HG02759 (cell line): Measurements from ENCODE around the gene RBM4.

Experiments used
- ATAC-seq: cut with Tn5 transposase; IDR thresholded peaks from one replicate; pipeline ENCODE4 v1.9.1; 2021; ENCODE audit warnings: mild to moderate bottlenecking, moderate library complexity; ENCODE audit not compliant: unreplicated experiment

The RBM4 gene

GRCh38 chr11:66649903-66650302 is 11.4 kb downstream of the RBM4 start:
- ATAC-seq, result no peak

DNA sequence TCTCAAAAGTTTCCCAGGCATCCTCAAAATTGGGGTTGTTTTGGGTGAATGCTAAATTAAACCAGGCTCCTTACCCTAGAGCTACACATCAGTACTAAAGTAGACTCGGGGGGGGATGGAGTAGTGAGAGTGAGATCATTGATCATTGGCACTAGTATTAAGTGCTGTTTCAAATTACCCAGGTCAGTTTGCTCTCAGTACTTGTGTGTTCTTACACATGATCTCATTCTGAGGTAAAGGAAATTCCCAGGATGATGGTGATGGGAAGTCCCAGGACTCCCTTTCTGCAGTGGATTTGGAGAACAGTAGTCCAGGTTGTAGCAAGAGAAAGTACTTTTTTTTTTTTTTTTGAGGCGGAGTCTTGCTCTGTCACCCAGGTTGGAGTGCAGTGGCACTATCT is 12.5 kb downstream of the RBM4 start:
- ATAC-seq, result no peak

- ATAC-seq, result no peak
These were observed 14.1 kb downstream of the RBM4 start for GRCh38 chr11:66652651-66653050.

DNA sequence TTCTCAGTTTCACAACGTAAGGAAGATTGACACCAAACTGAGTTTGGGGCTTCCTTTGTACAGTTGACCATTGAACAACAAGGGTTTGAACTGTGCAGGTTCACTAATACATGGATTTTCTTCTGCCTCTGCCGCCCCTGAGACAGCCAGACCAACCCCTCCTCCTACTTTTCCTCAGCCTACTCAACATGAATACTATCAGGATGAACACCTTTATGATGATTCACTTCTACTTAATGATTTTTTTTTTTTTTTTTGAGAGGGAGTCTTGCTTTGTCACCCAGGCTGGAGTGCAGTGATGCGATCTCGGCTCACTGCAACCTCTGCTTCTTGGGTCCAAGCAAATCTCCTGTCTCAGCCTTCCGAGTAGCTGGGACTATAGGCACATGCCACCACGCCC is 14.6 kb downstream of the RBM4 start:
- ATAC-seq, result no peak

- ATAC-seq, result no peak
These were observed 21.3 kb downstream of the RBM4 start for GRCh38 chr11:66659763-66660162.

DNA sequence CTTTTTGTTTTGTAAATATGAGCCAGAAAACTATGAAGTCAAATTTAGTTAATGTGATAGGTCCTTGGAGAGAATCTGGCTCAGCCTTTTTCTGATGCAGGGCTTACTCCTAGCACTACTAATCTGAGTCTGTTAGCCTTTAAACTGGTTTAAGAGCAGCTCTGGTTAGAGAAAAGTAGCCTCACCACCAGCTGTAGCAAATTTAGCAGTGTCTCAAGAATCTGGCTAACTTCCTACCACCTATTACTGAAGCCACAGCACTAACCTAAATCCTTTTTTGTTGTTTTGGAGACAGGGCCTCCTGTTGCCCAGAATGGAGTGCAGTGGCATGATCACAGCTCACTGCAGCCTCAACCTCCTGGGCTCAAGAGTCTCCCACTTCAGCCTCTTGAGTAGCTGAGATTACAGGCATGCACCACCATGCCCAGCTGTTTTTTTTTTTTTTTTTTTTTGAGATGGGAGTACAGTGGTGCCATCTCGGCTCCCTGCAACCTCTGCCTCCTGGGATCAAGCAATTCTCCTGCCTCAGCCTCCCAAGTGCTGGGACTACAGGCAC is 25.3 kb downstream of the RBM4 start:
- ATAC-seq, result no peak

GRCh38 chr11:66665369-66665768 is 26.9 kb downstream of the RBM4 start:
- ATAC-seq, result no peak

DNA sequence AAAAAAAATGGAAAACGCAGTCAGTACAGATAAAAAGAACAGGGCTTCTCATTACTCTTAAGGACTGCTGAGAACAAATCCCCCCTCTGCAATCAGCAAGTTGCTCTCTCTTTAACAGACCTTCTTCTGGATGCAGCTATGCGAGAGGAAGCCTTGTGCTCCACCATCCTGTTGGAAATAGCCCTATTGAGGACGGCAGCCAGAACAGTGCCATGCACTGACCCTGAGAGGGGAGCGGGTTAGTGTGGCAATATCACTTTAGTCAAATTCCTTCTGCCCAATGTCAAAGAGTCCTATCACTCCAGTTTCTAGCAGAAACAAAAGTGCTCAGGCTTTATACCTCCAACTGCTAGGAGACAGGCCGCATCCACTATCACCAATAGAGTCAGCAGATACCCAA is 32.3 kb downstream of the RBM4 start:
- ATAC-seq, result no peak

DNA sequence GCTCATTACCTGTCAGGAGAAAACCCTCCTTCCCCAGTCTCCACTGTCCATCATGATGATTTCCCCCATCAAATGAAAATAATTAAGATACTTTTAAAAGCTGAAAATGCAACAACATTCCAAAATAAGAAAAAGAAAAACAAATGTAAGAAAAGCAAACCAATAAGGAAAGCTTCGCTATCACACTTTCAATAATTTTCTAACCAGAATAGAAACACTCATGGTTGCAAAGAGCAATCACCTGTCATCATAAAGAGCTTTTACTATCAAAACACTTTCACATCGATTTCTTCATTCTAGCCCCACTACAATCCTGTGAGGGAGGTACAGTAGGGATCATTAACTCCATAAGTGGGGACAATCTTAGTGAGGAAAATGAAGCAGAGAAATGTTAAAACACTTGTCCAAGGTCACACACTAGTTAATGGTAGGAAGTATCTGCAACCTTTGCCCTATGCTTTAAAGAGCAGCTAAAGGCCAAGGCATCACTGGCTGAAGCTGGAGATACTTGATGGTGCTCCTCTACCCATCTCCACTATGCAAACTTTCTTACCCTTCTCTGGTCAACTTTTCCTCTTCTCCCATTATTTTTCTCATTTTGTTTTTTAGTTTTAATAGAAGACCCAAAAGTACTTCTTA is 36.6 kb downstream of the RBM4 start:
- ATAC-seq, result no peak

GRCh38 chr11:66676282-66676919 is 37.9 kb downstream of the RBM4 start:
- ATAC-seq, result no peak

DNA sequence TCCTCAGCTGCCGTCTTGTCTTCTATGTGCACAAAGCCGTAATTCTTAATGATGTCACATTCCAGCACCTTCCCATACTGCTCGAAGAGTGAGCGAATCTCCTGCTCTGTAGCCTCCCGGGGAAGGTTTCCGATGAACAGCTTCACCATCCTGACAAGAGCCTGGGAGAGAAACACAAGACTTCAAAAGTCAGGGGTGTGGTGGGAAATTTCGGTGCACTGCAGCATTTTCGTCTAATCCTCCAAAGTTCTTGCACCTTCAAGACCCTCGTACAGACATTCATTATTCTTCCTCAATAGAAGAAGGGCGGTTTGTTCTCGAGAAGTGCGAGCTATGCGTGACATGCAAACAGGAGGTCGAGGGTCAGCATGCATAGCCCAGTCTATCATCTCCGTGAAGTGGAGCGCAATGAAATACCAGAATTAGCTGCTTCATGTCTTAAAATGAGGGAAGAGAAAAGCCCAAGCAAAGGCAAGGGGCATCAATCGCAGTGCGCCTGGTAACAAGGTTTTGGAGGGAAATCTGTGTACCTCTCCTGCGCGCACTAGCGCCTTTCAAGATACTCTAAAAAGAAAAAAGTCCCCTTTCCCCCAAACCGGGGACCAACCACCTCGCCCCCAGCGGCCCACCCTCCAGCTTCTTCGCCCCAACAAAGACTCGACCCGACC is 38.6 kb downstream of the RBM4 start:
- ATAC-seq, result no peak

GRCh38 chr11:66677599-66678375 is 39.3 kb downstream of the RBM4 start, which contains the start of gene RBM4B:
Gene RBM4B, minus strand, starts transcription at chr11:66677887. Its CDS starts 808 bp downstream, at chr11:66677079.
- peak; percentile 87 for ATAC-seq

- ATAC-seq, result no peak
These were observed 42.6 kb downstream of the RBM4 start for GRCh38 chr11:66680966-66681645.

DNA sequence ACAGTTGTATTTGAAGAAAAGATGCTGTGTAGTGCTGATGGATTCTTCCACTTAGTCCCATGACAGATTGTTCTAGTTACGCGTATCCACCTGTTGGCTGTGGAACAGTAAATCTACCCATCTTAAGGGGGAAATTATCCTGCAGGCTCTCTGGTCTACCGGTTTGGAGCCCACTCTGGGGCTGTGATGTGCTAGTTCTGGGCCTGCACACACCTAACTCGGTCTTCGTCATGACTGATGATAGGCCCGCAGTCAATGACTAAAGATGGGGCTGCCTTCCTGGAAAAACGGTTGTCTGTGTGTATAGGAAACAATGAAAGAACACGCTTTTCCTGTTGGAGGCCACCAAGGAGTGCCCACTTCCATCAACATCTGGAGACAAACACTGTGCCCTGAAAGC is 45.4 kb downstream of the RBM4 start:
- ATAC-seq, result no peak

GRCh38 chr11:66684635-66685034 is 46.1 kb downstream of the RBM4 start:
- ATAC-seq, result no peak

DNA sequence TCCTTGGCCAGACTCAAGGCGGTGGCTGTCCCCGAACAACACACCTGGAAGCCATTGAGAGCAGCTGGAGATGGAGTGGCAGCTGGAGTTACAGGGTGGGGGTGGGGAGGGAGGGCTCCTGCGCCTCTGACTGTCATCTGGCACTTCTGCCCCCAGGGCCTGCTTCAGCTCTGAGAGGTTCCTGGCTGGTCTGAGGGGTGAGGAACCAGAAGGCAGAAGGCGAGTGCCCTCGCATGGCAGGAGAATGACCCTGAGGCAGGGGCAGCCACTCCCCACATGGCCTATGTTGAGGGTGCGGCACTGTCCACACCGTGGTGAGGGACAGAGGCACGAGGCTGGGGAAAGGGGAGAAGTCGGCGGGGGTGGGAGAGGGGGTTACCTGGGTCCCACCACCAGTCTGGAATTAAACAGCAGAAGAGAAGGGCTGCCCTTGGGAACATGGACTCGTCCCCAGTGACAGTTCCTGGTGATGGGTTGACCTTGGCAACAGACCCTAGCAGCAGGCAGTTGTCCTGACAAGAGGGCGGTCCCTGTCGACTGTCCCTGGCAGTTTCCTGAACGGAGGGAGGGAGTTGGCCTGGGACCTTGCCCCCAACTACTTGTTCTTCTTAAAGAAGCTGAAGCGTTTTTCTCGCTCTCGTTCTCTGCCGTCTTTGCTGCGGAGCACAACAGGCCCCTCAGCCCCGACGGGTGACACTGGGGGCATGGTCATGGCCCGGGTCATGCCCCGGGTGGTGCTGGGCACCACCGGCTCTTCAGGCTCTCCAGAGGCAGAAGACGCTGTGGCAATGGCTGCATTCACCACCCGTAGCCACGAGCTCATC is 47.0 kb downstream of the RBM4 start:
- ATAC-seq, result no peak

DNA sequence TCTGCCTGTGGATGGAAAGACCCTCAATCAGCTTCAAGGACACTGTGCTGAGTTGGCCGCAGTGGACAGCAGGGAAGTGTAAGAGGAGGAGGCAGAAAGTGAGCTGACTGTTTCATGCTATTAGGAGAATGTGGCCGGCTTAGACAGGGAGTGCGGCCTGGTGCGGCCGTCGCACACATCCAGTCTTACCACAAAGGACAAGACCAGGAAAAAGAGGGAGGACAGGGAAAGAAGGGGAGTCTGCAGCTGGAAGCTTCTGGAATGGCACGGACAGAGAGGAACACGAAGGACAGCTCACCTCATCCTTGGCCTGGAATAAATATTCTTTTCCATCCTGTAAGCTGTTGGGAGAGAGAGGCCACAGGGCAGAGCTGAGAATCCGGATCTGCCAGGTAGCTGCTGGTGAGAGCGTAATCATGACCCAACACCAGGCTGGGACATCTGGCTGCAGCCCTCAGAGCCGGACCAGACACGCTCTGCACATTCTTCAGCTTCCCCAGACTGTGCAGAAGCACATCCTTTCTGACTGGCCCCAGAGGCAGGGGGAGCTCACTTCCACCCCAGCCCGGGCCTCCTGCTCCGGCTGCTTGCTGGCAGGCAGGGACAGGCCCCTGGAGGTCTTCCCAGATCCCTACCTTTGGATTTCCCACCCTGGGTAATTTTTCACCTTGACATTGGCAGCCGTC is 47.7 kb downstream of the RBM4 start:
- ATAC-seq, result no peak

DNA sequence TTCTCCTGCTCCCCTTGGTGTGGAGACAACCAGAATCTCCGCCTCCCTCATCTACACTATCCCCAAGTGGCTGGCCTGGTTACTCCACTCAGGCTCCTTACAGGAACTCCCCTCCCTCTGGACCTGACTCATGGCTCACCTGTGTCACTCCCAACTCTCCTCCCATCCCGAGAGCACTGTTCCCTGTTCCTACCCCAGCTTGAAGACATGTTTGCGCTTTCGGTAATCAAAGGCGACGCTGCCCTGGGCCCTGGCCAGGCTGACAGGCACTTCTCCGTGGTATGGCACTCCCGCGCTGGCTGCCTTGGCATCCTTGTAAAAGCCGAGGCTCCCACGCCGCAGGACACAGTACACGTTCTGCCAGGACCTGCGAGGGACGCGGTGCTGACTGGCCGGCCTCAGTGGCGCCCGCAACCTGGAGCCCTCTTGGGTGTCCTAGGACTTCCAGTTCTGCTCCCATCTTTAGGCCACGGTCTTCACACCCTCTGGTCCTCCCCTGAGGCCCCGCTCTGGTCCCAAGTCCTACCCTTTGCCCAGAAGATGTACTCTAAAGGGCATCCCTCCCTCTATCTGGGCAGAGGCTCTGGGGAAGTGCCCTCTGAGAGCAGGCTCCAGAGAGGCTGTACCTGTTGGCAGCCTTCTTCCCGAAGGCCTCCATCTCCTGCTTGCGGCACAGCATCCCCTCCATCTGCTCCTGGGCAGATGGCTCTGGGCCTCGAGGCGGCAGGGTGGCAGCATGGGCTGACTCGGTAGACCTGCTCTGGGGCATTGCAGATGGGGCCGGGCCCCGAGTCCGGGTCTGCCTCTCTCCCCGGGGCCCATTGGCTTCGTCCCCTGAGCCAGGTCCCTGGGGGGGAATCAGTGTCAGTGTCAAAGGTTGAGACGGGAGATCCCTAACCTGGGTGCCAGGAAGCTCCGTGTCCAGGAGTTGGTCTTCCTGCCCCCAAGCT is 48.6 kb downstream of the RBM4 start:
- no peak for ATAC-seq
